Psoas muscle (tissue), 8 donors: ENCODE measurements around the gene SH2B3. TPM values are rescaled to one million over a fixed set of nuclear protein-coding genes. Genes with fewer than 3 reads are reported as not detected.

ENCODE experiments used
- ATAC-seq, 4 donors: fragments of 200-7000 bp; cut with Tn5 transposase; one replicate each; pipeline ENCODE4 v1.9.1; 2020; ENCODE audit warnings: moderate library complexity in 3 of 4, mild to moderate bottlenecking in 2 of 4
- DNase-seq, 2 donors: peaks; one replicate each; pipeline ENCODE4 v3.0.0-alpha.2; 2020
- H3K27ac ChIP-seq: fragments of 200-600 bp; one replicate; pipeline ENCODE4 v1.8.0; 2022
- H3K27me3 ChIP-seq, 3 donors: fragments of 200-600 bp in 1 of 3; one replicate each; pipeline versions ENCODE4 v1.6.1 to v1.8.0; 2013 to 2022; ENCODE audit warnings: low read length in 2 of 3, mild to moderate bottlenecking in 2 of 3, moderate library complexity in 1 of 3; ENCODE audit not compliant: insufficient read depth in 3 of 3
- H3K36me3 ChIP-seq, 2 donors: fragments of 200-600 bp in 1 of 2; one replicate each; pipeline versions ENCODE4 v1.6.1 to v1.8.0; 2013 to 2022; ENCODE audit warnings: low read depth in 1 of 2, mild to moderate bottlenecking in 1 of 2, moderate library complexity in 1 of 2; ENCODE audit not compliant: insufficient read depth in 1 of 2
- H3K4me1 ChIP-seq: fragments of 200-600 bp; one replicate; pipeline ENCODE4 v1.8.0; 2022
- H3K4me3 ChIP-seq: fragments of 200-600 bp; one replicate; pipeline ENCODE4 v1.8.0; 2022; ENCODE audit warnings: mild to moderate bottlenecking
- H3K9me3 ChIP-seq: fragments of 200-600 bp; one replicate; pipeline ENCODE4 v1.8.0; 2022
- CTCF ChIP-seq: fragments of 200-600 bp; IDR thresholded peaks from one replicate; pipeline ENCODE4 v1.8.0; 2022; ENCODE audit warnings: antibody characterized with exemption
- WGBS, 3 donors: extraction: QIAGEN DNeasy Blood & Tissue Kit; methylation state at CpG; one replicate each; pipeline versions ENCODE4 v1.1.6 to v1.1.7; 2013; 5-methylcytosine and 5-hydroxymethylcytosine counted together
- intact Hi-C, 2 donors: fragments of 100-400 bp; cut with DNase I; formaldehyde crosslinking; loops; one replicate each; pipeline versions ENCODE4 v1.11.0 to v1.14.2; 2022
- polyA plus RNA-seq, 3 donors: library from polyadenylated mRNA; stranded (reverse); fragments of 200-250 nt; gene quantifications; one replicate each; pipeline ENCODE4 v1.2.3, GENCODE V29; 2013
- total RNA-seq, 4 donors: library from RNA; stranded (reverse); fragmentation: NEBNext Ultra II Directional in 2 of 4; extraction: Animal tissue kit (Norgen Biotek cat#: 25700) in 2 of 4; gene quantifications; one replicate each; pipeline versions ENCODE4 v1.2.1 to v1.2.4, GENCODE V29; 2021 to 2023
- donor health status: healthy with polysubstance abuse.
- donor health status: DM: no; HTN: no; CAD: no; lungs with moderate emphysema.
- donor health status: Bipolar disorder and iron deficiency.
- donor health status: healthy.
- donor health status: DM: yes; HTN: yes; CAD: no.
- donor health status: DM: no; HTN: no; CAD: no.
- donor health status: DM: no; HTN: no; CAD: no.
- donor health status: DM: yes; HTN: yes; CAD: no.

The SH2B3 gene
- total and polyA plus RNA-seq, 7 donors, result 4.4 to 25.0 (median 11.9) TPM

GRCh38 chr12:111436811-111437210, 31.1 kb downstream of the SH2B3 start:
- Histone ChIP-seq H3K36me3 (no peaks in the 10 kb centered on the region), H3K27ac (no peak overlapping the region), H3K4me1 (peaks cover 53% of the 10 kb centered on the region), H3K9me3 (no peaks in the 10 kb centered on the region), H3K27me3 (no peaks in the 10 kb centered on the region), H3K4me3 (no peak overlapping the region)
- intact Hi-C loops, result no loop called here
- DNase-seq (no peak), ATAC-seq (no peak)
- WGBS, 3 donors, result 77 to 82% (median 77%) methylated on average over 4 of the region's 4 CpGs
- no peak for TF ChIP-seq CTCF

DNA sequence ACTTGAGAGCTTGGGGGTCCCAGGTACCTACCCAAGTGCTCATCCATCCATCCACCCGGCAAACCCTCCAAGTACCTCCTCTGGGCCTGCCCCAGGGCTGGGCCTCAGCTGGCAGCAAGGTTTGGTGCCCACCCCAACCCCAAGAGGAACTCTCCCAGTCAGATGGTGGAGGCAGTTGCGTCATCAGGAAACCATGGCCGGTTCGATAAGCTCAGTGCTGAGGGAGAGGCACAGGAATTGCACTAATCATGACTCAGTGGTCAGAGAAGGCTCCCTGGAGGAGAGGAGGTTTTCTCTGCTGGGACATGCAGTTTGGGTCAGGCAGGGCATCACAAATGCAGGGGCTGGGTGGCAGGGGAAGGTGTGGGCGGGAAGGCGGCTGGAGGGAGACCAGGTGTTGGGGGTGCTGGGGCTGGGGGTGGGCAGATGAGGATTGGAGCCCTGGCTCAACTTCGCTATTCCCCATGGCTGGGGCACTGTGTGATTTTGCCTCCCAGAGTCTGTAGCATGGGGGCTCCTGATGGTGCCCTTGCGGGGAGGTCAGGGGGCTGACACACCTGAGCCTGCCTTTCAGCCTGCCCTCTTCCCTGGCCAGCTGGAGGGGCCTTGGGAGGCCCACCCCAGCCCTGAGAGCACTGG, 32.2 kb downstream of the SH2B3 start:
- ATAC-seq (peak in 1 of 4 donors; percentile 8), DNase-seq (no peak)
- intact Hi-C loops, result no loop called here
- TF ChIP-seq CTCF, result no peak
- Histone ChIP-seq H3K36me3 (no peaks in the 10 kb centered on the region), H3K9me3 (no peaks in the 10 kb centered on the region), H3K4me1 (peaks cover 45% of the 10 kb centered on the region), H3K27ac (no peak overlapping the region), H3K4me3 (no peak overlapping the region), H3K27me3 (no peaks in the 10 kb centered on the region)
- WGBS, 3 donors, result 67 to 73% (median 70%) methylated on average over 6 to 8 of the region's 8 CpGs

- Histone ChIP-seq H3K27ac (peak overlapping the region; percentile 23), H3K4me1 (peaks cover 45% of the 10 kb centered on the region)
Measured at GRCh38 chr12:111438481-111438880, 32.8 kb downstream of the SH2B3 start.

DNA sequence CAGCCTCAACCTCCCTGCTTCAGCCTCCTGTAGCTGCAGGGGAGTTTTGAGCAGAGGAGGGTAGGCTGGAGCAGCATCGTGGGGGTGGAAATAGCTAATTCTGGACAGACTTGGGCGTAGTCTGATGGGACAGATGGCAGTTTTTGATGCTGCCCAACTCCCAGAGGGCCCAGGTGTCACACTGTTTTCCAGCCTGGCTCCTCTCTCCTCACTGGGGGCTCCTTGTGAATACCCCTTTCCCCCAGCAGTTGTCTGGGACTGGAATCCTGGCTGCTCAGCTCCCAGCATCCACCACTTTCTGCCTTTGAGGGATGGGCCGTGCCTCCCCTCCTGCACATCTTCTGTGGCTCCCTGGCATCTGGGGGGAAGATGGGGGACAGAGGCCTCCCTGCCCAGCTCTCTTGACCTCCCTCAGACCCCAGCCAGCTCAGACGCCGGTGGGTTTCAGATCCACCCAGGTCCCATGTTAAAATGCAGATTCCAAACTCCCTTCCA, 34.0 kb downstream of the SH2B3 start:
- Histone ChIP-seq H3K27ac (no peak overlapping the region), H3K36me3 (peaks cover 0 to 9% of the 10 kb centered on the region in 2 donors), H3K4me1 (peaks cover 40% of the 10 kb centered on the region), H3K4me3 (no peak overlapping the region), H3K9me3 (no peaks in the 10 kb centered on the region), H3K27me3 (no peaks in the 10 kb centered on the region)
- DNase-seq, result no peak
- ATAC-seq, result no peak
- intact Hi-C loops, result no loop called here
- WGBS, 3 donors, result 69 to 76% (median 75%) methylated on average over 5 of the region's 5 CpGs
- no peak for TF ChIP-seq CTCF

More at GRCh38 chr12:111438481-111438880, 32.8 kb downstream of the SH2B3 start:
- intact Hi-C loops, result no loop called here
- 44 to 45% (median 45%) methylated on average over 9 of the region's 9 CpGs for WGBS, 3 donors
- Histone ChIP-seq H3K27me3 (no peaks in the 10 kb centered on the region), H3K36me3 (peaks cover 0 to 2% of the 10 kb centered on the region in 2 donors), H3K4me3 (no peak overlapping the region), H3K9me3 (no peaks in the 10 kb centered on the region)
- DNase-seq (no peak), ATAC-seq (no peak)
- TF ChIP-seq CTCF, result no peak

DNA sequence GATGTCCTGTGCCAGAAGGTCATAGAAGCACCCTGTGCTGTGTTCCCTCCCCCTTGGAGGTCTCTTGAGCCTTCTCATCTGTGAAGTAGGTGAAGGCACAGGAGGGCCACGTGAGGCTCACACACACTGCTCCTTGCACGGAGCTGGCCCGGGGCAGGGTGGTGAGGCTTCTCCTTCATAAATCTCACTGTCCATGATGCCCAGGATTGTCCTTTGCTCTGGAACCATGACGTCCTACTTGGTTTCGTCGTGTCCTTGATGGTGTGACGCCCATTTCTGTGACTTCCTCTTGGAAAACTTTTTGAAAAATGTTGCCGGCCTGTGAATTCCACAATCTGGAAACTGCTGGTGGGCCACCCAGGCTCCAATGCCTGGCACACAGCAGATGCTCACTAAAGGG, 34.4 kb downstream of the SH2B3 start:
- intact Hi-C loops, result no loop called here
- H3K4me3 ChIP-seq, result no peak overlapping the region
- no peaks in the 10 kb centered on the region for H3K9me3 ChIP-seq
- H3K36me3 ChIP-seq, result peaks cover 0 to 9% of the 10 kb centered on the region in 2 donors
- peaks cover 40% of the 10 kb centered on the region for H3K4me1 ChIP-seq
- ATAC-seq (no peak), DNase-seq (no peak)
- TF ChIP-seq CTCF, result no peak
- WGBS, 3 donors, result 67 to 75% (median 71%) methylated on average over 8 of the region's 8 CpGs
- no peaks in the 10 kb centered on the region for H3K27me3 ChIP-seq
- no peak overlapping the region for H3K27ac ChIP-seq
